ENCODE data around the gene ZNF519. TPM values are rescaled to one million over a fixed set of nuclear protein-coding genes. Genes with fewer than 3 reads are reported as not detected.
A peak's percentile ranks its signal among the peaks of the same experiment; 100 is the strongest.

ZNF519 gene
- total RNA-seq, 2 donors from 2014 or later = 24.6 to 31.9 TPM

DNA sequence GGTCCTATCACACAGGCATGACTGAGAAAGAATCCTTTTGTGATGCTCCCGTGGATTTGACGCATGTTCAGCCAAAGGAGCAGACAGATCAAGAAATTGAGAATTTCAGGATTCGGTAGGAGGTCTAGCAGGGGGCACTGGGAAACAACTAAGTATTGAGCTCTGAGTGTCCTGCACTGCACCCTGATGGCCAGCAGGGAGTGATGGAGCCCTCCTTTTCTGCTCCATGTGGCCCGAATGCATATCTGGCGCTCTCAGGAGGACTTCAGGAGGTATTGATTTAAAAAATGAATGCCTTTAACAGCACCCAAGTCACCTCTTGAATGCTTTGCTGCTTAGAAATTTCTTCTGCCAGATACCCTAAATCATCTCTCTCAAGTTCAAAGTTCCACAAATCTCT lies 58.0 kb downstream of the ZNF519 start:
- Histone ChIP-seq H3K4me1 (ENCODE audit: control insufficient read depth, insufficient read depth, low read length) (no peaks in the 10 kb centered on the region), H3K27me3 (ENCODE audit: control insufficient read depth, insufficient read depth, low read length, poor library complexity, severe bottlenecking) (no peaks in the 10 kb centered on the region), H3K9ac (ENCODE audit: extremely low read depth, low read length, poor library complexity, severe bottlenecking) (no peak overlapping the region), H3K4me3 (ENCODE audit: low read length) (no peak overlapping the region), H3K27ac (ENCODE audit: low read depth, low read length) (no peak overlapping the region), H3K9me3 (ENCODE audit: control insufficient read depth, low read length) (no peaks in the 10 kb centered on the region), H3K36me3 (ENCODE audit: control insufficient read depth, insufficient read depth, low read length) (no peaks in the 10 kb centered on the region)
- no peaks in the 10 kb centered on the region for H3K4me1 Mint-ChIP-seq
- no peak overlapping the region for H3K27ac Mint-ChIP-seq
- WGBS, 2 experiments (ENCODE audit: insufficient coverage in 1 of 2, insufficient read length in 1 of 2) = 75 to 95% methylated on average over 3 to 5 of the region's 5 CpGs
- peak; percentile 69 for DNase-seq
- H3K36me3 Mint-ChIP-seq (ENCODE audit: low read depth) = peaks cover 5% of the 10 kb centered on the region
- TF ChIP-seq, protein P1, sequence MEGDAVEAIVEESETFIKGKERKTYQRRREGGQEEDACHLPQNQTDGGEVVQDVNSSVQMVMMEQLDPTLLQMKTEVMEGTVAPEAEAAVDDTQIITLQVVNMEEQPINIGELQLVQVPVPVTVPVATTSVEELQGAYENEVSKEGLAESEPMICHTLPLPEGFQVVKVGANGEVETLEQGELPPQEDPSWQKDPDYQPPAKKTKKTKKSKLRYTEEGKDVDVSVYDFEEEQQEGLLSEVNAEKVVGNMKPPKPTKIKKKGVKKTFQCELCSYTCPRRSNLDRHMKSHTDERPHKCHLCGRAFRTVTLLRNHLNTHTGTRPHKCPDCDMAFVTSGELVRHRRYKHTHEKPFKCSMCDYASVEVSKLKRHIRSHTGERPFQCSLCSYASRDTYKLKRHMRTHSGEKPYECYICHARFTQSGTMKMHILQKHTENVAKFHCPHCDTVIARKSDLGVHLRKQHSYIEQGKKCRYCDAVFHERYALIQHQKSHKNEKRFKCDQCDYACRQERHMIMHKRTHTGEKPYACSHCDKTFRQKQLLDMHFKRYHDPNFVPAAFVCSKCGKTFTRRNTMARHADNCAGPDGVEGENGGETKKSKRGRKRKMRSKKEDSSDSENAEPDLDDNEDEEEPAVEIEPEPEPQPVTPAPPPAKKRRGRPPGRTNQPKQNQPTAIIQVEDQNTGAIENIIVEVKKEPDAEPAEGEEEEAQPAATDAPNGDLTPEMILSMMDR (conservative IDR thresholded peaks at IDR 0.05) = peak; percentile 70
- no peaks in the 10 kb centered on the region for H3K27me3 Mint-ChIP-seq (ENCODE audit: insufficient read depth)
- peaks cover 12% of the 10 kb centered on the region for H3K9me3 Mint-ChIP-seq
- H3K4me3 Mint-ChIP-seq = no peak overlapping the region

DNA sequence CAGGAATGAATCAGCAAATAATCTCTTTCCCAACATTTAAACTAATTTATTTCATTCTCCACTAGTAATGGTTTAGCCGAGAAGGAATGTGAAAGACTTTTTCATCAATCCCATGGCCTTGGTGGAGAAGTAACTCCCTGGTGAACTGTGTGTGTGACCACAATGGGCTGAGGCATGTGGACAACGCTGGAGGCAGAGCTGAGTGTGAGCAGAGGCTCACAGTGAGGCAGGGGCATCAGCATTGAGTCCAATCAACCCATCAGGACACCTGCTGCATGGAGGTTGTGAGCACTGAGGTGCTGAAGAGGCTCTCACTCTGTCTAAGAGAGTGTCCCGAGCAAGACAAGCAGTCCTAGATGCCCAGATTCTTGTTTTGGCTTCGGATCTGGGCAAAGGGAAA lies 78.6 kb downstream of the ZNF519 start:
- Mint-ChIP-seq H3K27me3 (ENCODE audit: insufficient read depth) (no peaks in the 10 kb centered on the region), H3K4me1 (no peaks in the 10 kb centered on the region), H3K36me3 (ENCODE audit: low read depth) (no peaks in the 10 kb centered on the region), H3K4me3 (no peak overlapping the region), H3K27ac (no peak overlapping the region), H3K9me3 (peaks cover 16% of the 10 kb centered on the region)
- no peak overlapping the region for H3K4me3 ChIP-seq (ENCODE audit: low read length)
- DNase-seq = no peak
- H3K4me1 ChIP-seq (ENCODE audit: control insufficient read depth, insufficient read depth, low read length) = no peaks in the 10 kb centered on the region
- H3K36me3 ChIP-seq (ENCODE audit: control insufficient read depth, insufficient read depth, low read length) = no peaks in the 10 kb centered on the region
- no peak overlapping the region for H3K27ac ChIP-seq (ENCODE audit: low read depth, low read length)
- TF ChIP-seq, protein P1 (conservative IDR thresholded peaks at IDR 0.05) = no peak
- H3K9me3 ChIP-seq (ENCODE audit: control insufficient read depth, low read length) = peaks cover 6% of the 10 kb centered on the region
- 82 to 88% methylated on average over 3 to 4 of the region's 4 CpGs for WGBS, 2 experiments (ENCODE audit: insufficient coverage in 1 of 2, insufficient read length in 1 of 2)
- no peak overlapping the region for H3K9ac ChIP-seq (ENCODE audit: extremely low read depth, low read length, poor library complexity, severe bottlenecking)
- H3K27me3 ChIP-seq (ENCODE audit: control insufficient read depth, insufficient read depth, low read length, poor library complexity, severe bottlenecking) = no peaks in the 10 kb centered on the region

Other genes starting within 250 kb of the ZNF519 start
- gene MC2R, start 216.9 kb downstream of the ZNF519 start, total RNA-seq = not detected

All from endodermal cell (in vitro differentiated cells).